Measurements from ENCODE around the gene GPR84.

Gene GPR84

DNA sequence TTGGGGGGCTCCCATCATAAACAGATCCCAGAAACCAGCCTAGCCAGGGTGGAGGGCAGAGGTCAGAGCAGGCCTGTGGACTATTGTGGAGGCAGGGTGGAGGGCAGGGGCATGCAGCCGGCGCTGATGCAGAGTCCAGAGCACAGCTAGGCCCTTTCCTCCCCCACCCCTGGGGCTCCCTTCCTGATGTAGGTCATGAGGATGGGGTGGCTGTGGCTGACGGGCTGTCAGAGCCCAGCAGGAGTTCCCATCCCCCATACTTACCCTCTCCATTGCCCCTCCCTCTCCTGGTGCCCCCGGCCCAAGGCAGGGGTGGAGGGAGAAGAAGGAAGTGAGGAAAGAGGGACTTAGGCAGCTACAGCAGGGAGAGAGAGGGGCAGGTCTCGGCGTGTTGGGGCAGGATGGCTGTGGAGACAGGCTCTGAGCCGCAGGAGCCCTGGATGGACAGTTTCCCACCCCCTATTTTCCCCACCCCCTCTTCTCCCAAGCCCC, 25.9 kb upstream of the GPR84 start:
- peak overlapping the region; percentile 72 for H3K4me3 ChIP-seq (ENCODE audit: low read depth, low read length)

GRCh38 chr12:54389607-54390175, 25.4 kb upstream of the GPR84 start:
- Histone ChIP-seq H3K4me3 (ENCODE audit: low read depth, low read length) (peak overlapping the region; percentile 72), H3K9me3 (ENCODE audit: control insufficient read depth, insufficient read depth, low read length) (no peaks in the 10 kb centered on the region), H3K4me1 (ENCODE audit: control insufficient read depth, insufficient read depth, low read length) (peaks cover 63% of the 10 kb centered on the region), H3K9ac (ENCODE audit: low read depth, low read length) (no peak overlapping the region), H3K36me3 (ENCODE audit: control insufficient read depth, insufficient read depth, low read length) (peaks cover 2% of the 10 kb centered on the region), H3K27me3 (ENCODE audit: control insufficient read depth, insufficient read depth, low read length) (peaks cover 7% of the 10 kb centered on the region)

More for the DNA sequence above, 25.9 kb upstream of the GPR84 start:
- no peaks in the 10 kb centered on the region for H3K9me3 ChIP-seq (ENCODE audit: control insufficient read depth, insufficient read depth, low read length)
- H3K36me3 ChIP-seq (ENCODE audit: control insufficient read depth, insufficient read depth, low read length) = peaks cover 2% of the 10 kb centered on the region
- peaks cover 58% of the 10 kb centered on the region for H3K4me1 ChIP-seq (ENCODE audit: control insufficient read depth, insufficient read depth, low read length)
- peaks cover 7% of the 10 kb centered on the region for H3K27me3 ChIP-seq (ENCODE audit: control insufficient read depth, insufficient read depth, low read length)
- H3K9ac ChIP-seq (ENCODE audit: low read depth, low read length) = no peak overlapping the region

- Histone ChIP-seq H3K4me3 (ENCODE audit: low read depth, low read length) (peak overlapping the region; percentile 72), H3K9me3 (ENCODE audit: control insufficient read depth, insufficient read depth, low read length) (no peaks in the 10 kb centered on the region), H3K4me1 (ENCODE audit: control insufficient read depth, insufficient read depth, low read length) (peaks cover 68% of the 10 kb centered on the region), H3K9ac (ENCODE audit: low read depth, low read length) (no peak overlapping the region), H3K27me3 (ENCODE audit: control insufficient read depth, insufficient read depth, low read length) (peaks cover 7% of the 10 kb centered on the region), H3K36me3 (ENCODE audit: control insufficient read depth, insufficient read depth, low read length) (peaks cover 2% of the 10 kb centered on the region)
These were observed 24.8 kb upstream of the GPR84 start for GRCh38 chr12:54389134-54389508.

DNA sequence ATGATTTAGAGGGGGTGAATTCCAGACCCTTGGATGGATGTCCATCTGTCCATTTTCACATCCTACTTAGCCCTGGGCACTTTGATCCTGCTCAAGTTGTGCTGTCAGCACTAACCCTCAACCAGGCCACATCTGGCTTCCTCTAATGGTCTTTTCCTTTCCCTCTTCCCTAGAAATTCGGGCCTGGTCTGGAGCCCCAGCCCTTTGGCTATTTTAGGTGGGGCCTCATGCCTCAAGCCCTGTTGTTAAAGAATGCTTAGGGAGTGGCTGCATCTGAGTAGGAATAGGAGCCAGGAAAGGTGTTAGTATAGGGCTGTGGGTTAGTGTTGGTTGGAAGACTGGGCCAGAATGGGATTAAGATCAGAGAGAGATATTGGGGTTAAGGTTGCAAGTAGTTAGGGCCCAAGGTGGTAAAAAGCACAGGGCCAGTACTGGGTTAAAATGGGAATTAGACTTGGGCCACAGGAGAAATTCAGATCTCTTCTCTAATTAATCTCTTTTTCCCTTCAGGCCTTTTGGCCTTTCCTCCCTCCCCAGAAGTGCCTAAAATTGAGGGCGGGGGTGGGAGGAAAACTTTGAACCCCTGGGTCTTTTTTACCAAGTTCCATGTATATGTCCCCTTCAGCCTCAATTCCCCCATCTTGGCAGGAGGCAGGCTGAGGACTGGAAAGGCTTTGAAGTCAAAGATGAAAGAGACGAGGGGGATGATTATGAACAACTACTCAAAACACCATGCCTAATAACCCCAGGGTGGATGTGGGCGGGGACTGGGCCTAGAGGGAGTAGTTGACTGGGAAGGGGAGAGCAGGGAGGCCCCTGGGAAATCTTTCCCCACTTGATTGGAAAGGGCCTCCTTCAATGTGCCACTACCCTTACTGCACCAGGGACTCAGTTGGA, 24.2 kb upstream of the GPR84 start:
- H3K4me3 ChIP-seq (ENCODE audit: low read depth, low read length) = peak overlapping the region; percentile 4
- peaks cover 2% of the 10 kb centered on the region for H3K36me3 ChIP-seq (ENCODE audit: control insufficient read depth, insufficient read depth, low read length)
- H3K9ac ChIP-seq (ENCODE audit: low read depth, low read length) = no peak overlapping the region
- no peaks in the 10 kb centered on the region for H3K9me3 ChIP-seq (ENCODE audit: control insufficient read depth, insufficient read depth, low read length)
- H3K27me3 ChIP-seq (ENCODE audit: control insufficient read depth, insufficient read depth, low read length) = peaks cover 7% of the 10 kb centered on the region
- peaks cover 61% of the 10 kb centered on the region for H3K4me1 ChIP-seq (ENCODE audit: control insufficient read depth, insufficient read depth, low read length)

DNA sequence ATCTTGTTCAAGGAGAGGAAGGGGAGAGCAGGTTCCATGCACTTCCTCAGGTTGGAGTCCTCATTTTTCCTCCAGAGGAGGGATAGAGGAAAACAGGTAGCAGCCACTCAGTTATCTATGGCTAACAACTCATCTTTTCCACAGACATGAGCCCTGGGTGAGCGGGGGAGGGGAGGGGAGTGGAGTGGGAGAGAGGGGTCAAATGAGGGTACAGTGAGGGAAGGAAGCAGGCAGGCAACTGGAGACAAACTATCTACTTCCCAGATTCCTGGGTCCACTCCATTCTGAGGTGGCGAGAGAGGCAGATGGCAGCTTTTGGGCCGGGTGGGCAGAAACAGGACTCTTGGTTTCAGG, 22.8 kb upstream of the GPR84 start:
- Histone ChIP-seq H3K9ac (ENCODE audit: low read depth, low read length) (no peak overlapping the region), H3K4me1 (ENCODE audit: control insufficient read depth, insufficient read depth, low read length) (peaks cover 60% of the 10 kb centered on the region), H3K4me3 (ENCODE audit: low read depth, low read length) (peak overlapping the region; percentile 18), H3K36me3 (ENCODE audit: control insufficient read depth, insufficient read depth, low read length) (peaks cover 2% of the 10 kb centered on the region), H3K9me3 (ENCODE audit: control insufficient read depth, insufficient read depth, low read length) (no peaks in the 10 kb centered on the region), H3K27me3 (ENCODE audit: control insufficient read depth, insufficient read depth, low read length) (no peaks in the 10 kb centered on the region)

DNA sequence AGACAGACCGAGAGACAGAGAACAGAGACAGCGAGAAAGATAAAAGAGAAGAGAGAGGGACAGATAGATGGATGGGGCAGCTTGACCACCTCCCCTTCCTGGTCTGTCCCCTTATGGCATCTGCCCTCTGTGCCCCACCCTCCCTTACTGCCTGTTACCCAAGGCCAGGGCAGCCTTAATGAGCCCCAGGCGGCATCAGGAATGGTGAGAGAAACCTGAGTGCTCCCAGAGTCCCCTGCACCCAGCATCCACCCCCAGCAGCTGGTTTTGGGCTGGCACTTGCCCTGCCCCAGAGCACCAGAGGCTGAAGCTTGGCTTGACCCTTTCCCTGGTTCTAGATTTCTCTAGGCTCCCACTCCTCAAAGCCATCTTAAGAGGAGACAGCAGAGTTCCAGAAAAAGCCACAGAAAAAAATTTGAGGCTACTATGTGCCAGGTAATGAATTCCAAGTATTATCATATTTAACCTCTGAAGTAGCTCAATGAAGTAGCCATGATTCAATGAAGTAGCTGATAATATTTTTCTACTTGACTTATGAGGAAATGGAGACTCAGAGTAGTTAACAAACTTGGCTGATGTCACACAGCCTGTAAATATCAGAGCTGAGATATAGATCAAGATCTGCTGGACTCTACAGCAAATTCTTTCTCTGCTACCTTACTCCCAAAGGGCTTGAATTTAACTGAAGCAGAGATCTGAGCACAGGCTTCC, 22.3 kb upstream of the GPR84 start:
- H3K4me1 ChIP-seq (ENCODE audit: control insufficient read depth, insufficient read depth, low read length) = peaks cover 56% of the 10 kb centered on the region

GRCh38 chr12:54385251-54385914, 21.1 kb upstream of the GPR84 start:
- Histone ChIP-seq H3K27me3 (ENCODE audit: control insufficient read depth, insufficient read depth, low read length) (no peaks in the 10 kb centered on the region), H3K4me1 (ENCODE audit: control insufficient read depth, insufficient read depth, low read length) (peaks cover 56% of the 10 kb centered on the region), H3K36me3 (ENCODE audit: control insufficient read depth, insufficient read depth, low read length) (peaks cover 2% of the 10 kb centered on the region), H3K4me3 (ENCODE audit: low read depth, low read length) (peak overlapping the region; percentile 36), H3K9ac (ENCODE audit: low read depth, low read length) (peak overlapping the region; percentile 37), H3K9me3 (ENCODE audit: control insufficient read depth, insufficient read depth, low read length) (no peaks in the 10 kb centered on the region)

More for the DNA sequence above, 22.3 kb upstream of the GPR84 start:
- Histone ChIP-seq H3K9me3 (ENCODE audit: control insufficient read depth, insufficient read depth, low read length) (no peaks in the 10 kb centered on the region), H3K36me3 (ENCODE audit: control insufficient read depth, insufficient read depth, low read length) (peaks cover 2% of the 10 kb centered on the region), H3K4me3 (ENCODE audit: low read depth, low read length) (peak overlapping the region; percentile 12), H3K9ac (ENCODE audit: low read depth, low read length) (no peak overlapping the region), H3K27me3 (ENCODE audit: control insufficient read depth, insufficient read depth, low read length) (no peaks in the 10 kb centered on the region)

DNA sequence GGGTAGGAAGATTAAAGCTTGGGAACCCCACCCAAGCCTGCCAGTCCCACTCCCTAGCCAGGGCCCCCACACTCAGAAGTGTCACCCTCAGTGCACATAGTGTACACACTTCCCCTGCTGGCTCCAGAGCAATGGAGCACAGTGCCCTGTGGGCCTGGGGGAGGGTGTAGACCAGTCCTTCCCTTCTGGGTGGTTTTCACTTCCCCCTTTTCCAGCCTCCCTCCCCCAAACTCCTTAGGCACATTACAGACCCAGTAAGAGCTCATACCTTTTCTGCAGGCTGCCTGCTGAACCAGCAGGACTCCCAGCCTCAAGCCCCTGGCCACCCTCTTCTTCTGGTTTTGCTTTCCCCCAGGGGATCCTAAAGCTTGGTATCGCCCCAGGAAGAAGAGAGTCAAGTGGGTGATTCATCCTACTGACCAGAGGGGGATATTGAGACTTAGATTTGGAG, 20.3 kb upstream of the GPR84 start, which contains the start of gene ZNF385A:
ZNF385A (minus strand) TSS at position 143 of the 451 bp plus-strand sequence. CDS start 219 bp downstream, outside the sequence.
- Histone ChIP-seq H3K4me3 (ENCODE audit: low read depth, low read length) (peak within 1 kb of the TSS; percentile 36), H3K36me3 (ENCODE audit: control insufficient read depth, insufficient read depth, low read length) (peaks cover 4% of the 10 kb centered on the region), H3K27me3 (ENCODE audit: control insufficient read depth, insufficient read depth, low read length) (no peaks in the 10 kb centered on the region), H3K9ac (ENCODE audit: low read depth, low read length) (peak within 1 kb of the TSS; percentile 60), H3K9me3 (ENCODE audit: control insufficient read depth, insufficient read depth, low read length) (no peaks in the 10 kb centered on the region), H3K4me1 (ENCODE audit: control insufficient read depth, insufficient read depth, low read length) (peaks cover 56% of the 10 kb centered on the region)

DNA sequence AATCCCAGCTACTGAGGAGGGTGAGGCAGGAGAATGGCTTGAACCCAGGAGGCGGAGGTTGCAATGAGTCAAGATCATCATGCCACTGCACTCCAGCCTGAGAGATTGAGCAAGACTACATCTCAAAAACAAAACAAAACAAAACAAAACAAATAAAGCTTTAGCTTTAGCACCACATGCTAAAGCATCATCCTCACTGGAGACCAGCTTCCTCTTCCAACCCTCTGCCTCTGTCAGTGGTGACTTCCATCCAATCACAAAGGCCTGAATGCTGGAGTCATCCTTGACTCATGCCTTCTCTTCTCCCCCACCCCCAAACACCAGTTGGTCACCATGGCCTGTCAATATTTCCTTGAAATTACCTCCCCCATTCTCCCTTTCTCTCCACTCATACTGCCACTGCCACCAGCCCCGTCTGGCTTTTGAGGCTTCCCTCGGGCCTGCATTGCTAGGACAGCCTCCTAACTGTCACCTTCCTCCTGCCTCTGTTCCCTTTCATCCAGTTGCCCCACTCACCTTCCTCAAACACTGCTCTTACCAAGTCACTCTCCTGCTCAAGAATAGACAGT, 18.8 kb upstream of the GPR84 start:
- Histone ChIP-seq H3K4me3 (ENCODE audit: low read depth, low read length) (no peak overlapping the region), H3K36me3 (ENCODE audit: control insufficient read depth, insufficient read depth, low read length) (peaks cover 3% of the 10 kb centered on the region), H3K27me3 (ENCODE audit: control insufficient read depth, insufficient read depth, low read length) (peaks cover 6% of the 10 kb centered on the region), H3K9me3 (ENCODE audit: control insufficient read depth, insufficient read depth, low read length) (no peaks in the 10 kb centered on the region), H3K9ac (ENCODE audit: low read depth, low read length) (no peak overlapping the region), H3K4me1 (ENCODE audit: control insufficient read depth, insufficient read depth, low read length) (peaks cover 49% of the 10 kb centered on the region)

GRCh38 chr12:54381136-54381535, 16.9 kb upstream of the GPR84 start:
- H3K9ac ChIP-seq (ENCODE audit: low read depth, low read length) = no peak overlapping the region
- peaks cover 31% of the 10 kb centered on the region for H3K4me1 ChIP-seq (ENCODE audit: control insufficient read depth, insufficient read depth, low read length)

More at GRCh38 chr12:54381136-54381535, 16.9 kb upstream of the GPR84 start:
- no peaks in the 10 kb centered on the region for H3K9me3 ChIP-seq (ENCODE audit: control insufficient read depth, insufficient read depth, low read length)
- no peak overlapping the region for H3K4me3 ChIP-seq (ENCODE audit: low read depth, low read length)
- H3K36me3 ChIP-seq (ENCODE audit: control insufficient read depth, insufficient read depth, low read length) = peaks cover 8% of the 10 kb centered on the region
- peaks cover 17% of the 10 kb centered on the region for H3K27me3 ChIP-seq (ENCODE audit: control insufficient read depth, insufficient read depth, low read length)

Measured in iPS-15b (cell line).